Measurements from ENCODE around the gene SLC1A7. TPM values are rescaled to one million over a fixed set of nuclear protein-coding genes. Genes with fewer than 3 reads are reported as not detected.

Gene SLC1A7
- total and polyA plus RNA-seq, 2 of the 13 experiments (the other 11 are each of a cell fraction or from before 2014, with no cell fraction given) = 0.04 to 2.0 TPM

- TF ChIP-seq ZBTB40 (IDR thresholded peaks at IDR 0.05) = no peak
- TF ChIP-seq ZBTB40 (CRISPR knock-in tag; IDR thresholded peaks at IDR 0.05) = peak; percentile 64; the same call in 1 of the 2 replicates
- TF ChIP-seq ZNF724P (CRISPR knock-in tag; IDR thresholded peaks at IDR 0.05; ENCODE audit: borderline replicate concordance) = 0 out of 2 replicates have a peak, but pooled peaks have one; percentile 23
- no peak for TF ChIP-seq NKX3-1 (CRISPR knock-in tag; IDR thresholded peaks at IDR 0.05)
- TF ChIP-seq GATAD1 (CRISPR knock-in tag; IDR thresholded peaks at IDR 0.05) = 0 out of 2 replicates have a peak, but pooled peaks have one; percentile 39
- TF ChIP-seq GPBP1L1 (CRISPR knock-in tag; IDR thresholded peaks at IDR 0.05) = no peak
- peak; percentile 61 for TF ChIP-seq ZNF691 (CRISPR knock-in tag; IDR thresholded peaks at IDR 0.05; ENCODE audit: borderline replicate concordance, low read depth)
- no peak for TF ChIP-seq GTF2F1 (IDR thresholded peaks at IDR 0.05; ENCODE audit: low read length)
- peak; percentile 21; the same call in 1 of the 2 replicates for TF ChIP-seq ARHGAP35 (CRISPR knock-in tag; IDR thresholded peaks at IDR 0.05; ENCODE audit: borderline replicate concordance)
- no peak for TF ChIP-seq RORA (CRISPR knock-in tag; IDR thresholded peaks at IDR 0.05)
- 0 out of 2 replicates have a peak, but pooled peaks have one; percentile 61 for TF ChIP-seq ZNF589 (CRISPR knock-in tag; conservative IDR thresholded peaks at IDR 0.05)
- TF ChIP-seq ZNF598 (CRISPR knock-in tag; IDR thresholded peaks at IDR 0.05; ENCODE audit: borderline replicate concordance) = peak; percentile 24; the same call in 1 of the 2 replicates
Observed at GRCh38 chr1:53145942-53146708, 3.7 kb upstream of the SLC1A7 start (continued).

All from HepG2 (cell line).